Fibroblast of pulmonary artery (primary cell): ENCODE results near the gene CASP9.

Experiments used
- DNase-seq: peaks from one replicate; pipeline ENCODE4 v3.0.0-alpha.2; 2010; ENCODE audit warnings: low read depth
- H3K4me3 ChIP-seq: replicated peaks from 2 replicates; pipeline ENCODE4 v1.5.1; 2011; ENCODE audit warnings: low read depth, mild to moderate bottlenecking, control low read depth, low read length, moderate library complexity
- TF ChIP-seq, protein P1 (sequence below): IDR thresholded peaks from 2 replicates; pipeline ENCODE4 v1.5.1; 2011; ENCODE audit warnings: mild to moderate bottlenecking, control low read depth, low read length, inconsistent platforms; ENCODE audit errors: missing control alignments

CASP9 gene

DNA sequence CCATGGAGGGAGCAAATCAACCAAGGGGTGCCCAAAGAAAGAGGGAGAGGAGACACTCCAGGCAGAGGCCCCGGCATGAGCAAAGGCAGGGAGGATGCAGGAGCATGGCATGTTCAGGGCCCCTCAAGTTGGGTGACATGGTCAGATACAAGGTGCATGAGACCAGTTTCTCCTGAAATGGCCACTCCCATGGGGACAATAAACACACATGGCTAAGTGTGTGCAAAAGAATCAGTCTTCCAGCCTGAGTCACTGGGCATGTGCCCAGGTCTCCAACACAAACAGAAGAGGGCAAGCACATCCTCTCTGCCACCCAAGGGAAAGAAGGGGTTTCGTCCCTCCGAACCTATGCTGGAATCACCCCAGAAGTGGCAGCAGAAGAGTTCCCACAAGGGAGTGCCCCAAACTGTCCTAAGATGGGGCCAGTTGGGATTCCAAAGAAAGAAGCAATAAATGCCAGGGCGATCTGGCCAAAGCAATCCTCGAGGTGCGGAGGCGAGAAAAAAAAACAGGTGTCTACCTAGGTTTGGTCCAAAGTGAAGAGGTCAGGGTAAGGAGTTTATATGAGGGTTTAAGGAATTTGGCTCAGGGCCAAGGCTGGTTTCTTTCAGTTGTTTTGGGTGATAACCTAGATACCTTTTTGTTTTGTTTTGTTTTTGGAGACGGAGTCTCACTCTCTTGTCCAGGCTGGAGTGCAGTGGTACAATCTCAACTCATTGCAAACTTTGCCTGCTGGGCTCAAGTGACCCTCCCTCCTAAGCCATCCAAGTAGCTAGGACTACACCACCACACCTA is 13.2 kb downstream of the CASP9 start:
- H3K4me3 ChIP-seq: no peak overlapping the region
- TF ChIP-seq, protein P1, sequence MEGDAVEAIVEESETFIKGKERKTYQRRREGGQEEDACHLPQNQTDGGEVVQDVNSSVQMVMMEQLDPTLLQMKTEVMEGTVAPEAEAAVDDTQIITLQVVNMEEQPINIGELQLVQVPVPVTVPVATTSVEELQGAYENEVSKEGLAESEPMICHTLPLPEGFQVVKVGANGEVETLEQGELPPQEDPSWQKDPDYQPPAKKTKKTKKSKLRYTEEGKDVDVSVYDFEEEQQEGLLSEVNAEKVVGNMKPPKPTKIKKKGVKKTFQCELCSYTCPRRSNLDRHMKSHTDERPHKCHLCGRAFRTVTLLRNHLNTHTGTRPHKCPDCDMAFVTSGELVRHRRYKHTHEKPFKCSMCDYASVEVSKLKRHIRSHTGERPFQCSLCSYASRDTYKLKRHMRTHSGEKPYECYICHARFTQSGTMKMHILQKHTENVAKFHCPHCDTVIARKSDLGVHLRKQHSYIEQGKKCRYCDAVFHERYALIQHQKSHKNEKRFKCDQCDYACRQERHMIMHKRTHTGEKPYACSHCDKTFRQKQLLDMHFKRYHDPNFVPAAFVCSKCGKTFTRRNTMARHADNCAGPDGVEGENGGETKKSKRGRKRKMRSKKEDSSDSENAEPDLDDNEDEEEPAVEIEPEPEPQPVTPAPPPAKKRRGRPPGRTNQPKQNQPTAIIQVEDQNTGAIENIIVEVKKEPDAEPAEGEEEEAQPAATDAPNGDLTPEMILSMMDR: no peak
- no peak for DNase-seq

DNA sequence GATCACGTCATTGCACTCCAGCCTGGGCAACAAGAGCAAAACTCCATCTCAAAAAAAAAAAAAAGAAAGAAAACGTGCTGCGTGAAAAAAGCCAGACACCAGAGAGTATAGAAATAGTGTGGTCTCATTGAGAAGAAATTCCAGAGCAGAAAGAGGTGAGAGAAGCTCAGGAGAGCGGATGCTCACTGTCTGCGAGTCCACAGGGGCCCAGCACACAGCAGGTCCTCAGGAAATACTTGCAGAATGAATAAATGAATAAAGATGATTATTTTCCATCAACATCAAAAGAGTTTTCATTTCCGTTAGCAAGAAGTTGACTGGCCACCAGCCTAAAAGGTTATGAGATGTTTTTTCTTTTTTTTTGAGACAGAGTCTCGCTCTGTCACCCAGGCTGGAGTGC is 14.4 kb downstream of the CASP9 start:
- TF ChIP-seq, protein P1: no peak
- DNase-seq: no peak
- H3K4me3 ChIP-seq: no peak overlapping the region

DNA sequence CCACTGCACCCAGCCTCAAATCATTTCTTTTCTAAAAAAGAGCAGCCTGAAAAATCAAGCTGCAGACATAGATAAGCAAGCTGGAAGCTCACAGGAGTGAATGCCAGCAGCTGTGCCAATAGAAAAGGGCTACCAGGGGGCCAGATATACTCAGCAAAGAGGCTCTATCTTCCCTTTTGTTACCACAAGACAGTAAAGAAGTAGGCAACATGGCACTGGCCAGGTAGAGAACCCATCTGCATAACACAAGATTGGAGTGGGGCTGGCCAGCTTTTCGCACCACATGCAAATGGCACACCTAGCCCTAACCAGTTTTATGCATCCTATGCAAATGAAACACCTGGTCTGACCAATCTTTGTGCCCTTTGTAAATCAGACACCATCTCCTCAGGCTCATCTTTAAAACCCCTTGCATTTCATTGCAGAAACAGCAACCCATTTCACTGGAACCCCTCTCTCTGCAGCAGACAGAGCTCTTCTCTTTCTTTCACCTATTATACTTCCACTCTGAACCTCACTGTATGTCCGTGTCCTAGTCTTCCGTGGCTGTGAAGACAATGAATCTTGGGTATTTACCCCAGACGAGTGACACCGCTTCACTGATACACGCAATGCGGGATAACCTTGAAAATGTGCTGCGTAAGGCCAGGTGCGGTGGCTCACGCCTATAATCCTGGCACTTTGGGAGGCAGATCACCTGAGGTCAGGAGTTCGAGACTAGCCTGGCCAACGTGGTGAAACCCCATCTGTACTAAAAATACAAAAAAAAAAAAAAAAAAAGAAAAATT is 15.1 kb downstream of the CASP9 start:
- no peak for DNase-seq
- no peak overlapping the region for H3K4me3 ChIP-seq
- TF ChIP-seq, protein P1: no peak

DNA sequence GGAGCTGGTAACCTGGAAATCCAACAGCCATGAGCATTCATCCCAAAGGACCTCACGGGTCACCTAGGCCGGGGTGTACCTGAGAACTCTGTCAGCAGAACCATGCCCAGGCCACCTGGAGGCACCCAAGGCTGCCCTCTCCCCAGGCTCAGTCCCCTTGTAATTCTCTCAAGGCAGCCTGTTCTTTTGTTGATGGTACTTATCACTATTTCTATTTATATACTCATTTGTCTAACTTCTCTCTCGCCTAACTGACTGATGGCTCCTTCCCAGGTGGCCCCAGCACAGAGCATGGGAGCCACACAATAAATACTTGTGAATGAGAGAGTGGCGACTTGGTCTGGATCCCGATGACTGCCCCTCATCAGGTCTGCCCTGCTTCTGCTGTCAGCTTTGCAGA is 16.7 kb downstream of the CASP9 start:
- H3K4me3 ChIP-seq: no peak overlapping the region
- DNase-seq: no peak
- TF ChIP-seq, protein P1: no peak

DNA sequence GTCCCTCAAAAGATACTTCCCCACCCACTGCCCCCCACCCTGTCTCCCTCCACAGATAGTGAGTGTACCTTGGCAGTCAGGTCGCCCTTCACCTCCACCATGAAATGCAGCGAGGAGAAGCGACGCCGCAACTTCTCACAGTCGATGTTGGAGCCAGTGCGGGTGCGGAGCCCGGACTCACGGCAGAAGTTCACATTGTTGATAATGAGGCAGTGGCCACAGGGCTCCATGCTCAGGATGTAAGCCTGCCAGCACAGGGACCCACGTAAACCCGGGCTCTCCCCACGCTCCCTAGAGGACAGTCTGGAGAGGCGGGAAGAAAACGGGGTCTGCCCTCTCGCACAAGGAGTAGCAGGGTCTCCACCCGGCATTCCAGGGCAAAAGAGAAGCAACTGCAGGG is 17.2 kb downstream of the CASP9 start:
- no peak for DNase-seq
- H3K4me3 ChIP-seq: no peak overlapping the region
- TF ChIP-seq, protein P1: no peak

DNA sequence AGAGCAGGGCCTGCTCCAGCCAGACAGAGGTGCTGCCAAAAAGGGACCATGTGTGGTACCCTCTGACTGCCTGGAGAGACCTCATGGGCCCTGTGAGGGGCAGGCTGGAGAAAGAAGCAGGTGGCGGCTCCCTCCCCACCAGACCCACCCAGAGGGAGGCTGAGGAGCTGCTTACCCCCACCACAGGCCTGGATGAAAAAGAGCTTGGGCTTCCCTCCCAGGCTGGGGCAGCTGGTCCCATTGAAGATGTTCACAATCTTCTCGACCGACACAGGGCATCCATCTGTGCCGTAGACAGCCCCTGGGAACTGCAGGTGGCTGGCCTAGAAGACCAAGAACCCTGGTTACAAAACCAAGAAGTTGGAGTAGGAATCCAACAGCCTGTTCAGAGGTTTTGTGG is 19.6 kb downstream of the CASP9 start:
- TF ChIP-seq, protein P1: no peak
- DNase-seq: no peak
- H3K4me3 ChIP-seq: no peak overlapping the region
